Measurements from ENCODE around the gene IL10RB. TPM values are rescaled to one million over a fixed set of nuclear protein-coding genes. Genes with fewer than 3 reads are reported as not detected.
"Not testable (repeated sequence)": the region's sequence is repeated elsewhere in the genome, so short reads cannot be mapped to it uniquely, and the experiment has no call there.

Gene IL10RB
- polyA plus RNA-seq (2012; ENCODE audit: missing spikeins), result 31.1 TPM

GRCh38 chr21:33266050-33266788 lies at the start of gene IL10RB:
Gene IL10RB, plus strand, starts transcription at chr21:33266367. Its CDS starts 99 bp downstream, at chr21:33266466.
- DNase-seq (ENCODE audit: insufficient read length) (peak; percentile 74), FAIRE-seq (peak; percentile 75)
- no peak for TF ChIP-seq TAF1 (IDR thresholded peaks at IDR 0.05; ENCODE audit: borderline replicate concordance, low read depth, low read length)
- peak; percentile 41 for TF ChIP-seq POLR2AphosphoS5 (IDR thresholded peaks at IDR 0.05; ENCODE audit: low read depth, low read length)
- TF ChIP-seq POLR2A (IDR thresholded peaks at IDR 0.05; ENCODE audit: low read depth, low read length), result peak; percentile 66

- DNase-seq (ENCODE audit: insufficient read length), result no peak
- TF ChIP-seq POLR2A (IDR thresholded peaks at IDR 0.05; ENCODE audit: low read depth, low read length), result no peak
- no peak for TF ChIP-seq POLR2AphosphoS5 (IDR thresholded peaks at IDR 0.05; ENCODE audit: low read depth, low read length)
- TF ChIP-seq TAF1 (IDR thresholded peaks at IDR 0.05; ENCODE audit: borderline replicate concordance, low read depth, low read length), result no peak
- no peak for FAIRE-seq
These were observed 49.0 kb upstream of the IL10RB start for GRCh38 chr21:33217138-33217520.

- TF ChIP-seq POLR2AphosphoS5 (IDR thresholded peaks at IDR 0.05; ENCODE audit: low read depth, low read length), result no peak
- no peak for TF ChIP-seq POLR2A (IDR thresholded peaks at IDR 0.05; ENCODE audit: low read depth, low read length)
- TF ChIP-seq TAF1 (IDR thresholded peaks at IDR 0.05; ENCODE audit: borderline replicate concordance, low read depth, low read length), result no peak
- DNase-seq (ENCODE audit: insufficient read length) (no peak), FAIRE-seq (no peak)
These were observed 46.9 kb upstream of the IL10RB start for GRCh38 chr21:33219300-33219699.

- TF ChIP-seq POLR2AphosphoS5 (IDR thresholded peaks at IDR 0.05; ENCODE audit: low read depth, low read length), result no peak
- TF ChIP-seq POLR2A (IDR thresholded peaks at IDR 0.05; ENCODE audit: low read depth, low read length), result no peak
- no peak for TF ChIP-seq TAF1 (IDR thresholded peaks at IDR 0.05; ENCODE audit: borderline replicate concordance, low read depth, low read length)
- no peak for FAIRE-seq
These were observed 46.2 kb upstream of the IL10RB start for GRCh38 chr21:33219954-33220353.

GRCh38 chr21:33225376-33225775 lies 40.8 kb upstream of the IL10RB start:
- not testable (repeated sequence) for DNase-seq (ENCODE audit: insufficient read length); FAIRE-seq

More at GRCh38 chr21:33219954-33220353, 46.2 kb upstream of the IL10RB start:
- no peak for DNase-seq (ENCODE audit: insufficient read length)

- FAIRE-seq, result no peak
- DNase-seq (ENCODE audit: insufficient read length), result no peak
- TF ChIP-seq TAF1 (IDR thresholded peaks at IDR 0.05; ENCODE audit: borderline replicate concordance, low read depth, low read length), result no peak
- no peak for TF ChIP-seq POLR2A (IDR thresholded peaks at IDR 0.05; ENCODE audit: low read depth, low read length)
- no peak for TF ChIP-seq POLR2AphosphoS5 (IDR thresholded peaks at IDR 0.05; ENCODE audit: low read depth, low read length)
These were observed 37.7 kb upstream of the IL10RB start for GRCh38 chr21:33228455-33228854.

- DNase-seq (ENCODE audit: insufficient read length) (no peak), FAIRE-seq (no peak)
- TF ChIP-seq TAF1 (IDR thresholded peaks at IDR 0.05; ENCODE audit: borderline replicate concordance, low read depth, low read length) (no peak), POLR2AphosphoS5 (IDR thresholded peaks at IDR 0.05; ENCODE audit: low read depth, low read length) (no peak), POLR2A (IDR thresholded peaks at IDR 0.05; ENCODE audit: low read depth, low read length) (no peak)
These were observed 36.9 kb upstream of the IL10RB start for GRCh38 chr21:33229099-33229783.

GRCh38 chr21:33229784-33230544 lies 36.2 kb upstream of the IL10RB start, which contains the start of gene IFNAR2:
Gene IFNAR2, plus strand, starts transcription at chr21:33229938. Its CDS starts 11,985 bp downstream, at chr21:33241923.
- FAIRE-seq (peak; percentile 84), DNase-seq (ENCODE audit: insufficient read length) (peak; percentile 89)
- TF ChIP-seq TAF1 (IDR thresholded peaks at IDR 0.05; ENCODE audit: borderline replicate concordance, low read depth, low read length) (peak; percentile 46; the same call in 1 of the 2 replicates), POLR2AphosphoS5 (IDR thresholded peaks at IDR 0.05; ENCODE audit: low read depth, low read length) (no peak; the same call in 1 of the 2 replicates), POLR2A (IDR thresholded peaks at IDR 0.05; ENCODE audit: low read depth, low read length) (peak; percentile 58; the same call in 1 of the 2 replicates)

GRCh38 chr21:33230545-33231324 lies 35.4 kb upstream of the IL10RB start:
- DNase-seq (ENCODE audit: insufficient read length) (no peak), FAIRE-seq (peak; percentile 84)

GRCh38 chr21:33231526-33231925 lies 34.6 kb upstream of the IL10RB start:
- DNase-seq (ENCODE audit: insufficient read length) (no peak), FAIRE-seq (peak; percentile 87)
- TF ChIP-seq POLR2AphosphoS5 (IDR thresholded peaks at IDR 0.05; ENCODE audit: low read depth, low read length), result no peak
- TF ChIP-seq TAF1 (IDR thresholded peaks at IDR 0.05; ENCODE audit: borderline replicate concordance, low read depth, low read length), result no peak
- TF ChIP-seq POLR2A (IDR thresholded peaks at IDR 0.05; ENCODE audit: low read depth, low read length), result no peak

More at GRCh38 chr21:33230545-33231324, 35.4 kb upstream of the IL10RB start:
- TF ChIP-seq TAF1 (IDR thresholded peaks at IDR 0.05; ENCODE audit: borderline replicate concordance, low read depth, low read length), result 0 out of 2 replicates have a peak, but pooled peaks have one; percentile 18
- TF ChIP-seq POLR2A (IDR thresholded peaks at IDR 0.05; ENCODE audit: low read depth, low read length), result peak; percentile 58; the same call in 1 of the 2 replicates
- peak; percentile 59; the same call in 1 of the 2 replicates for TF ChIP-seq POLR2AphosphoS5 (IDR thresholded peaks at IDR 0.05; ENCODE audit: low read depth, low read length)

Measured in GM12892 (cell line).